K562 (cell line): ENCODE data around the gene BRD3. TPM values are rescaled to one million over a fixed set of nuclear protein-coding genes. Genes with fewer than 3 reads are reported as not detected.

Source experiments
- ATAC-seq: fragments of 200-7000 bp; cut with Tn5 transposase; 3 replicates; pipeline ENCODE4 v1.9.1; 2020; ENCODE audit warnings: moderate library complexity
- BruUV-seq: library from RNA; stranded (reverse); fragments of 400-500 nt; replicated peaks from 2 replicates; lab custom pipeline; 2021; lab: Mats Ljungman, UMichigan
- CTCF ChIA-PET: fragments of 300-600 bp; formaldehyde crosslinking; extraction: SDS; loops from one replicate; lab custom pipeline; 2021; ENCODE audit warnings: low intra/inter-chr PET ratio; lab: Yijun Ruan, JAX
- POLR2A ChIA-PET: fragments of 300-600, 350-650 bp; sonication (Branson Sonifier 250); formaldehyde crosslinking; extraction: SDS; loops from one replicate; lab custom pipeline; 2021; ENCODE audit warnings: antibody characterized with exemption, inconsistent platforms; lab: Yijun Ruan, JAX
- DNase-seq, 4 experiments: peaks; one replicate each; pipeline versions ENCODE4 v3.0.0 to v3.0.0-alpha.2; 2011 to 2018; ENCODE audit warnings: low spot score in 3 of 4, mixed read lengths in 3 of 4; ENCODE audit errors: extremely low read depth in 1 of 4
- FAIRE-seq: peaks from 2 replicates; lab custom pipeline; 2011; peaks lifted over from hg19 to GRCh38; lab: Jason Lieb, UNC
- H2AFZ ChIP-seq: 2 replicates; pipeline ENCODE4 v1.6.0; 2011; ENCODE audit warnings: low read depth, low read length, control low read depth, inconsistent platforms
- H3K27ac ChIP-seq: fragments of 200-600 bp; 3 replicates; pipeline ENCODE4 v1.8.0; 2011; ENCODE audit warnings: low read depth, mild to moderate bottlenecking, control low read depth, inconsistent platforms, low read length, moderate library complexity, mixed read lengths; ENCODE audit errors: extremely low read depth
- H3K27me3 ChIP-seq, 2 experiments: fragments of 300-600 bp in 1 of 2; 2 replicates in 1 of 2; 3 replicates in 1 of 2; pipeline versions ENCODE4 v1.6.0 to v1.8.0; 2011; ENCODE audit warnings: inconsistent platforms in 2 of 2, low read length in 2 of 2, mild to moderate bottlenecking in 1 of 2, mixed read lengths in 1 of 2, moderate library complexity in 1 of 2; ENCODE audit not compliant: control insufficient read depth in 2 of 2, insufficient read depth in 2 of 2
- H3K36me3 ChIP-seq: fragments of 300-600 bp; 3 replicates; pipeline ENCODE4 v1.8.0; 2011; ENCODE audit warnings: mild to moderate bottlenecking, low read length, inconsistent platforms; ENCODE audit not compliant: control insufficient read depth, insufficient read depth
- H3K4me1 ChIP-seq, 2 experiments: fragments of 200-600 bp in 1 of 2; replicated peaks in 1 of 2; 2 replicates in 1 of 2; 3 replicates in 1 of 2; pipeline versions ENCODE4 v1.5.1 to v1.8.0; 2011; ENCODE audit warnings: inconsistent platforms in 2 of 2, low read length in 2 of 2, mild to moderate bottlenecking in 1 of 2, mixed read lengths in 1 of 2, moderate library complexity in 1 of 2; ENCODE audit not compliant: control insufficient read depth in 2 of 2, insufficient read depth in 2 of 2
- H3K4me2 ChIP-seq: 2 replicates; pipeline ENCODE4 v1.6.1; 2011; ENCODE audit warnings: low read length, control low read depth, inconsistent platforms, mixed read lengths; ENCODE audit not compliant: insufficient read depth
- H3K4me3 ChIP-seq: fragments of 200-600 bp; sonication (generic), shearing (Covaris generic); 2 replicates; pipeline ENCODE4 v1.5.1; 2016; ENCODE audit warnings: control low read depth, inconsistent platforms
- H3K79me2 ChIP-seq: fragments of 200-600 bp; 3 replicates; pipeline ENCODE4 v1.8.0; 2011; ENCODE audit warnings: low read length, inconsistent platforms; ENCODE audit not compliant: control insufficient read depth, insufficient read depth
- H3K9ac ChIP-seq, 2 experiments: 2 replicates each; pipeline versions ENCODE4 v1.6.0 to v1.6.1; 2011; ENCODE audit warnings: low read depth in 2 of 2, low read length in 2 of 2, control low read depth in 1 of 2, inconsistent platforms in 1 of 2, mild to moderate bottlenecking in 1 of 2, mixed read lengths in 1 of 2; ENCODE audit not compliant: insufficient read depth in 1 of 2
- H3K9me1 ChIP-seq: one replicate; pipeline ENCODE4 v1.6.0; 2011; ENCODE audit warnings: inconsistent platforms, mild to moderate bottlenecking, low read length, moderate library complexity; ENCODE audit not compliant: control insufficient read depth, insufficient read depth
- H3K9me3 ChIP-seq: replicated peaks from 2 replicates; pipeline ENCODE4 v1.5.1; 2011; ENCODE audit warnings: low read depth, low read length, inconsistent platforms; ENCODE audit not compliant: control insufficient read depth, insufficient read depth
- H4K20me1 ChIP-seq: replicated peaks from 2 replicates; pipeline ENCODE4 v1.6.1; 2011; ENCODE audit warnings: low read length, inconsistent platforms, mixed read lengths; ENCODE audit not compliant: control insufficient read depth, insufficient read depth
- CEBPB ChIP-seq: fragments of 450-650 bp; IDR thresholded peaks from 2 replicates; pipeline ENCODE4 v1.6.1; 2016; ENCODE audit warnings: missing genetic modification characterization, missing compliant biosample characterization
- JUNB ChIP-seq: fragments of 450-650 bp; formaldehyde crosslinking; conservative IDR thresholded peaks from 2 replicates; pipeline ENCODE4 v1.4.0; 2020; ENCODE audit warnings: mild to moderate bottlenecking
- POLR2G ChIP-seq: fragments of 200-400 bp; formaldehyde crosslinking; IDR thresholded peaks from 2 replicates; pipeline ENCODE4 v1.6.1; 2017; ENCODE audit warnings: low read depth, mild to moderate bottlenecking, antibody characterized with exemption, low read length, moderate library complexity
- ZNF316 ChIP-seq: fragments of 450-650 bp; IDR thresholded peaks from 2 replicates; pipeline ENCODE4 v1.6.1; 2016
- WGBS: fragments of 100-300 bp; shearing (Covaris generic); methylation state at CpG from one replicate; pipeline ENCODE4 v1.1.6; 2016; ENCODE audit warnings: low coverage, mixed read lengths; ENCODE audit not compliant: insufficient coverage; ENCODE audit errors: missing lambda C conversion rate; 5-methylcytosine and 5-hydroxymethylcytosine counted together
- in situ Hi-C: fragments of 300-500 bp; cut with MboI; formaldehyde crosslinking; loops from 4 replicates; pipeline ENCODE4 v1.15.0; 2018; ENCODE audit warnings: inconsistent platforms, mixed read lengths
- intact Hi-C: fragments of 100-400 bp; cut with micrococcal nuclease; formaldehyde crosslinking; loops from 2 replicates; pipeline ENCODE4 v1.14.2; 2022
- polyA plus RNA-seq, 8 experiments: library from polyadenylated mRNA; depleted of rRNA in 4 of 8; stranded (reverse) in 5 of 8; unstranded in 3 of 8; fragments of >200 nt; fragmentation: Nextera tagmentation in 2 of 8; fragmentation: Illumina TruSeq in 1 of 8; extraction: Ambion mirVana in 2 of 8; extraction: Trizol in 1 of 8; gene quantifications; 2 replicates each; pipeline versions ENCODE4 v1.2.1 to v1.2.3, GENCODE V29; 2011 to 2014; ENCODE audit warnings: inconsistent platforms in 1 of 8, missing spikeins in 1 of 8
- total RNA-seq, 7 experiments: library from RNA; depleted of rRNA in 6 of 7; stranded (reverse); fragments of >200 nt in 6 of 7; fragmentation: Illumina TruSeq in 2 of 7; extraction: Trizol in 2 of 7; gene quantifications; 2 replicates each; pipeline versions ENCODE4 v1.2.1 to v1.2.3, GENCODE V29; 2011 to 2021; ENCODE audit warnings: low replicate concordance in 1 of 7
- TF ChIP-seq, protein P1 (sequence below): sonication (generic); formaldehyde crosslinking; IDR thresholded peaks from 2 replicates; pipeline ENCODE4 v1.5.0; 2020; ENCODE audit warnings: missing genetic modification reagents

BRD3 gene
- total and polyA plus RNA-seq, 9 of the 15 experiments (the other 6 are each of a cell fraction or from before 2014, with no cell fraction given), result 0.82 to 37.1 (median 4.2) TPM

DNA sequence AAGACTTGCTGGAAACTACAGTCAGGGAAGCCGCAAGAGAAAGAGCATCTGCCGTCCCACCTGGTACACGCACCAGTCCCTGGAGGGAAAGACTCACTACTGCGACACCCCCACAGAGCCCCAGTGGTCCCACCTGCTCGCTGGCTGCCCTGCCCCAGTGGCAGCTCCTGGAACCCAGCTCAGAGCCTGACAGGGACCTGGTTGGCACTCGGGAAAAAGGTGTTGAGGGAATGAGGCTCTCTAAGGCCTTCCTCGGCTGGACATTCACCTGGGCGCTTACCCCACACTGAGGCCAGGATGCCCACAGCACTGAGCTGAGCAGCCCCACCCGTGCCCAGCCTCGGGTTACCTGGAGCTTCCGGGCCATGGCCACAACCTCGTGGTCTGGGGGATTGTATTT, 22.9 kb downstream of the BRD3 start:
- H3K79me2 ChIP-seq, result no peaks in the 10 kb centered on the region
- no peak overlapping the region; a peak in 1 of 4 replicates for H3K9ac ChIP-seq
- no peaks in the 10 kb centered on the region for H3K27me3 ChIP-seq
- CTCF ChIA-PET, result no interaction called here
- H3K4me1 ChIP-seq, result peaks cover 0 to 25% of the 10 kb centered on the region in 2 experiments; a peak in 2 of 5 replicates
- ATAC-seq (no peak), DNase-seq (no peak), FAIRE-seq (no peak)
- H4K20me1 ChIP-seq, result no peaks in the 10 kb centered on the region
- WGBS, result 86% methylated on average over 11 of the region's 12 CpGs
- H3K36me3 ChIP-seq, result peaks cover 50% of the 10 kb centered on the region; the same call in 1 of the 3 replicates
- no peak overlapping the region for H2AFZ ChIP-seq
- H3K9me3 ChIP-seq, result no peaks in the 10 kb centered on the region
- POLR2A ChIA-PET, result interaction anchor here (0.8 kb wide), 1 partner anchor 16 kb away, joined by 3 read pairs; no protein-coding TSS in a partner anchor
- in situ Hi-C loops, result no loop called here
- BruUV-seq, result no TSS peak
- no peak overlapping the region for H3K4me2 ChIP-seq
- H3K9me1 ChIP-seq, result no peaks in the 10 kb centered on the region
- no peak overlapping the region for H3K27ac ChIP-seq
- H3K4me3 ChIP-seq, result no peak overlapping the region
- peak; percentile 43; the same call in 1 of the 2 replicates for TF ChIP-seq POLR2G
- TF ChIP-seq, protein P1, sequence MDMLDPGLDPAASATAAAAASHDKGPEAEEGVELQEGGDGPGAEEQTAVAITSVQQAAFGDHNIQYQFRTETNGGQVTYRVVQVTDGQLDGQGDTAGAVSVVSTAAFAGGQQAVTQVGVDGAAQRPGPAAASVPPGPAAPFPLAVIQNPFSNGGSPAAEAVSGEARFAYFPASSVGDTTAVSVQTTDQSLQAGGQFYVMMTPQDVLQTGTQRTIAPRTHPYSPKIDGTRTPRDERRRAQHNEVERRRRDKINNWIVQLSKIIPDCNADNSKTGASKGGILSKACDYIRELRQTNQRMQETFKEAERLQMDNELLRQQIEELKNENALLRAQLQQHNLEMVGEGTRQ (CRISPR knock-in tag), result no peak
- intact Hi-C loops, result no loop called here

DNA sequence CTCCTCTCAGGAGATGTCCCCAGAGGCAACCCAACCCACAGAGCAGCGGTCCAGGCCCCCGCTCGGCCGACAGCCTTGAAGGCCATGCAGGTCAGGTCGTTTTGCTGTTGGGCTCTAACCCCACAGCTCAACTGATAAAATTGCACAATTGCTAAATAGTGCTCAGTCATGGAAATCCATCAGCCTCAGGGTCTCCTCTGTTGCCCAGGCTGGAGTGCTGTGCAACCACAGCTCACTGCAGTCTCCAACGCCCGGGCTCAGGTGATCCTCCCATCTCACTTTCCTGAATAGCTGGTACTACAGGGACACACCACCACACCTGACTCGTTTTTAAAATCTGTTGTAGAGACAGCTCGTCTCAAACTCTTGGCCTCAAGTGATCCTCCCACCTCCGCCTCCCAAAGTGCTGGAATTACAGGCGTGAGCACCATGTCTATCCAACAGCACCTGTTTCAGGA, 24.3 kb downstream of the BRD3 start:
- Histone ChIP-seq H3K9me3 (no peaks in the 10 kb centered on the region), H3K4me1 (peaks cover 0 to 21% of the 10 kb centered on the region in 2 experiments; a peak in 2 of 5 replicates), H3K27ac (no peak overlapping the region), H3K36me3 (peaks cover 39% of the 10 kb centered on the region; the same call in 1 of the 3 replicates), H3K9ac (0 out of 4 replicates have a peak overlapping the region, but pooled peaks of 1 of the 2 experiments have one; percentile 26), H2AFZ (no peak overlapping the region), H3K27me3 (no peaks in the 10 kb centered on the region), H3K4me3 (no peak overlapping the region), H3K79me2 (no peaks in the 10 kb centered on the region), H3K9me1 (no peaks in the 10 kb centered on the region), H3K4me2 (no peak overlapping the region), H4K20me1 (no peaks in the 10 kb centered on the region)
- CTCF ChIA-PET, result no interaction called here
- TF ChIP-seq CEBPB (peak; percentile 46), ZNF316 (peak; percentile 33; the same call in 1 of the 2 replicates), JUNB (no peak)
- 65% methylated on average over 11 of the region's 11 CpGs for WGBS
- ATAC-seq, result no peak
- BruUV-seq, result no TSS peak
- in situ Hi-C loops (no loop called here), intact Hi-C loops (no loop called here)
- POLR2A ChIA-PET, result interaction anchor here (0.6 to 1.2 kb wide), 2 partner anchors 15 to 430 kb away, joined by 3 to 4 read pairs; no protein-coding TSS in a partner anchor
- no peak for DNase-seq
- FAIRE-seq, result peak; percentile 6
